ENCODE results near the gene OR51B5.
"Not testable (repeated sequence)": the region's sequence is repeated elsewhere in the genome, so short reads cannot be mapped to it uniquely, and the experiment has no call there.

The OR51B5 gene

DNA sequence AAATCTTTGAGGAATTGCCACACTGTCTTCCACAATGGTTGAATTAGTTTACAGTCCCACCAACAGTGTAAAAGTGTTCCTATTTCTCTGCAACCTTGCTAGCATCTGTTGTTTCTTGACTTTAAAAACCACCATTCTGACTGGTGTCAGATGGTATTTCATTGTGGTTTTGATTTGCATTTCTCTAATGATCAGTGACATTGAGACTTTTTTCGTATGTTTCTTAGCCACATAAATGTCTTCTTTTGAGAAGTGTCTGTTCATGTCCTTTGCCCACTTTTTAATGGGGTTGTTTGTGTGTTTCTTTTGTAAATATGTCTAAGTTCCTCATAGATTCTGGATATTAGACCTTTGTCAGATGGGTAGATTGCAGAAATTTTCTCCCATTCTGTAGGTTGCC is 6.1 kb downstream of the OR51B5 start:
- not testable (repeated sequence) for H3K27ac ChIP-seq (ENCODE audit: low read depth, low read length); H3K36me3 ChIP-seq (ENCODE audit: control insufficient read depth in 5 of 5, insufficient read depth in 5 of 5, low read length in 5 of 5); H3K27me3 ChIP-seq (ENCODE audit: control insufficient read depth in 5 of 5, insufficient read depth in 4 of 5, low read length in 5 of 5); H3K9ac ChIP-seq (ENCODE audit: low read length in 5 of 5); H3K4me1 ChIP-seq (ENCODE audit: control insufficient read depth in 5 of 5, insufficient read depth in 5 of 5, low read length in 5 of 5); H3K4me3 ChIP-seq (ENCODE audit: low read depth in 1 of 5, low read length in 5 of 5); H3K9me3 ChIP-seq (ENCODE audit: control insufficient read depth in 5 of 5, low read length in 5 of 5)

GRCh38 chr11:5336331-5336730 is 7.0 kb downstream of the OR51B5 start:
- Histone ChIP-seq H3K4me3 (ENCODE audit: low read depth in 1 of 5, low read length in 5 of 5) (no peak overlapping the region), H3K27me3 (ENCODE audit: control insufficient read depth in 5 of 5, insufficient read depth in 4 of 5, low read length in 5 of 5) (no peaks in the 10 kb centered on the region), H3K9me3 (ENCODE audit: control insufficient read depth in 5 of 5, low read length in 5 of 5) (no peaks in the 10 kb centered on the region), H3K27ac (ENCODE audit: low read depth, low read length) (no peak overlapping the region), H3K9ac (ENCODE audit: low read length in 5 of 5) (no peak overlapping the region), H3K36me3 (ENCODE audit: control insufficient read depth in 5 of 5, insufficient read depth in 5 of 5, low read length in 5 of 5) (no peaks in the 10 kb centered on the region), H3K4me1 (ENCODE audit: control insufficient read depth in 5 of 5, insufficient read depth in 5 of 5, low read length in 5 of 5) (no peaks in the 10 kb centered on the region)

DNA sequence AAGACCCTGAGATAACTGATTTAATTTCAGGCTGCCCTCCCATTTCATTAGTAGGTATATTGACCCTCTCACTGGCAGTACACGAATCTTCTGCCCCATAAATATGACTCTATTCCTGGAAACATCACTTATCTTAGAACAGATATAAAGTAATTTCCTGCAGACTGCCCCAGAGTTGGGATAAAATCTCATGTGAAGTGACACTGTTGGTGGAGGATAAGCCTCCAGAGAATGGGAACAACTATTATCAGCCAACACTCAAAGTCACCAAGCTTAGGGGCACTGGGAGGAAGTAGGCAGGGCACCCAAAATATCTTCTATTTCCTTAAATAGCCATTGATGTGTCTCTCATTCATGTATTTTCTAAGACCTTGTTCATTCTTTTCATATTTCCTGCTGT is 8.2 kb downstream of the OR51B5 start:
- H3K27me3 ChIP-seq (ENCODE audit: control insufficient read depth in 5 of 5, insufficient read depth in 4 of 5, low read length in 5 of 5) = no peaks in the 10 kb centered on the region
- no peak overlapping the region for H3K27ac ChIP-seq (ENCODE audit: low read depth, low read length)
- H3K9me3 ChIP-seq (ENCODE audit: control insufficient read depth in 5 of 5, low read length in 5 of 5) = no peaks in the 10 kb centered on the region
- no peak overlapping the region for H3K4me3 ChIP-seq (ENCODE audit: low read depth in 1 of 5, low read length in 5 of 5)
- H3K36me3 ChIP-seq (ENCODE audit: control insufficient read depth in 5 of 5, insufficient read depth in 5 of 5, low read length in 5 of 5) = no peaks in the 10 kb centered on the region
- no peaks in the 10 kb centered on the region for H3K4me1 ChIP-seq (ENCODE audit: control insufficient read depth in 5 of 5, insufficient read depth in 5 of 5, low read length in 5 of 5)
- no peak overlapping the region for H3K9ac ChIP-seq (ENCODE audit: low read length in 5 of 5)

DNA sequence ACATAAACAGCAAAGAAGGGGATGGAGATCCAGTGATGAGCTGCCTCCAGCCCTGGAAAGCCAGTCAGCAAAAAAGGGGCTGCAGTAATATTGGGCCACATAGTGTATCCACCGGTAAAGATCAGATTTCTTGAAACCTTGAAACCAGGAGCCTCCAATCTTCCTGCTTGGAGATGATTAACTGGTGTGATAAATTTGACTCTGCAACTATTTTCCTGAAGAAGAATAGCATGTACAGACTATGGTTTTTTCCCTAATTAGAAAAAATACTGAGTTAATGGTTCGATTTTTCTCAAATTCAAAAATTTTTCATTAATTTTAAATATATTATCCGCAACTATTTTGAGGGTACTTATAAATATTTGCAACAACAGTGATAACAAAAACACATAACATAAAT is 19.1 kb downstream of the OR51B5 start, which contains the start of gene OR51B2:
TSS of gene OR51B2 (minus strand) at position 101 of the 400 bp plus-strand sequence. CDS start at position 101, 0 bp downstream.
- H3K9me3 ChIP-seq (ENCODE audit: control insufficient read depth in 5 of 5, low read length in 5 of 5) = no peaks in the 10 kb centered on the region
- H3K4me1 ChIP-seq (ENCODE audit: control insufficient read depth in 5 of 5, insufficient read depth in 5 of 5, low read length in 5 of 5) = no peaks in the 10 kb centered on the region
- H3K27ac ChIP-seq (ENCODE audit: low read depth, low read length) = no peak within 1 kb of the TSS
- no peaks in the 10 kb centered on the region for H3K36me3 ChIP-seq (ENCODE audit: control insufficient read depth in 5 of 5, insufficient read depth in 5 of 5, low read length in 5 of 5)
- no peak within 1 kb of the TSS for H3K9ac ChIP-seq (ENCODE audit: low read length in 5 of 5)
- H3K4me3 ChIP-seq (ENCODE audit: low read depth in 1 of 5, low read length in 5 of 5) = no peak within 1 kb of the TSS
- no peaks in the 10 kb centered on the region for H3K27me3 ChIP-seq (ENCODE audit: control insufficient read depth in 5 of 5, insufficient read depth in 4 of 5, low read length in 5 of 5)

DNA sequence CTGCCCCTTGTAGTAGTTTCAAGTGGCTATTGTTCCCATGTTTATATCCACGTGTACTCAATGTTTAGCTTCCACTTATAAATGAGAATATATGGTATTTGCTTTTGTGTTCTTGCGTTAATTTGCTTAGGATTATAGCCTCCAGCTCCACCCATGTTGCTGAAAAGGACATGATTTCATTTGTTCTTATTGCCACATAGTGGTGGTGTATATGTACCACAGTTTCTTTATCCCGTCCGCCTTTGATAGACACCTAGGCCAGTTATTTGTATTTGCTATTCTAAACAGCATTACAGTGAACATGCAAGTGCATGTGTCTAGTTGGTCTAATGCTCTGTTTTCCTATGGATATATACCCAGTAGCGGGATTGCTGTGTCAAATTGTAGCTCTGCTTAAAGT is 26.0 kb downstream of the OR51B5 start:
- Histone ChIP-seq H3K4me1 (ENCODE audit: control insufficient read depth in 5 of 5, insufficient read depth in 5 of 5, low read length in 5 of 5) (no peaks in the 10 kb centered on the region), H3K4me3 (ENCODE audit: low read depth in 1 of 5, low read length in 5 of 5) (no peak overlapping the region), H3K9me3 (ENCODE audit: control insufficient read depth in 5 of 5, low read length in 5 of 5) (peaks cover 0 to 4% (median 0%) of the 10 kb centered on the region in 5 donors), H3K9ac (ENCODE audit: low read length in 5 of 5) (no peak overlapping the region), H3K27me3 (ENCODE audit: control insufficient read depth in 5 of 5, insufficient read depth in 4 of 5, low read length in 5 of 5) (no peaks in the 10 kb centered on the region), H3K36me3 (ENCODE audit: control insufficient read depth in 5 of 5, insufficient read depth in 5 of 5, low read length in 5 of 5) (no peaks in the 10 kb centered on the region), H3K27ac (ENCODE audit: low read depth, low read length) (no peak overlapping the region)

DNA sequence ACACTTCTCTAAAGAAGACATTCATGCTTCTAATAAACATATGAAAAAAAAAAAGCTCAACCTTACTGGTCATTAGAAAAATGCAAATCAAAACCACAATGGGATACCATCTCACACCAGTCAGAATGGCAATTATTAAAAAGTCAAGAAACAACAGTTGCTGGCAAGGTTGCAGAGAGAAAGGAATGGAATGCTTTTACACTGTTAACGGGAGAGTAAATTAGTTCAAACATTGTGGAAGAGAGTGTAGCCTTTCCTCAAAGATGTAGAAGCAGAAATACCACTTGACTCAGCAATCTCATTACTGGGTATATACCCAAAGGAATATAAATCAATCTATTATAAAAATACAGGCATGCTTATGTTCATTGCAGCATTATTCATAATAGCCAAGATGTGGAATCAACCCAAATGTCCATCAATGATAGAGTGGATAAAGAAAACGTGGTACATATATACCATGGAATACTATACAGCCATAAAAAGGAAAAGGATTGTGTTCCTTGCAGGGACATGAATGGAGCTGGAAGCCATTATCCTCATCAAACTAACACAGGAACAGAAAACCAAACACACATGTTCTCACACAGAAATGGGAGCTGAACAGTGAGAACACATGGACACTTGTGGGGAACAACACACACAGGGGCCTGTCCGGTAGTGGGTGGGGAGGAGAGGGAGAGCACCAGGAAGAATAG is 29.8 kb downstream of the OR51B5 start:
- not testable (repeated sequence) for H3K9ac ChIP-seq (ENCODE audit: low read length in 5 of 5); H3K36me3 ChIP-seq (ENCODE audit: control insufficient read depth in 5 of 5, insufficient read depth in 5 of 5, low read length in 5 of 5); H3K27ac ChIP-seq (ENCODE audit: low read depth, low read length); H3K4me3 ChIP-seq (ENCODE audit: low read depth in 1 of 5, low read length in 5 of 5); H3K27me3 ChIP-seq (ENCODE audit: control insufficient read depth in 5 of 5, insufficient read depth in 4 of 5, low read length in 5 of 5); H3K4me1 ChIP-seq (ENCODE audit: control insufficient read depth in 5 of 5, insufficient read depth in 5 of 5, low read length in 5 of 5); H3K9me3 ChIP-seq (ENCODE audit: control insufficient read depth in 5 of 5, low read length in 5 of 5)

DNA sequence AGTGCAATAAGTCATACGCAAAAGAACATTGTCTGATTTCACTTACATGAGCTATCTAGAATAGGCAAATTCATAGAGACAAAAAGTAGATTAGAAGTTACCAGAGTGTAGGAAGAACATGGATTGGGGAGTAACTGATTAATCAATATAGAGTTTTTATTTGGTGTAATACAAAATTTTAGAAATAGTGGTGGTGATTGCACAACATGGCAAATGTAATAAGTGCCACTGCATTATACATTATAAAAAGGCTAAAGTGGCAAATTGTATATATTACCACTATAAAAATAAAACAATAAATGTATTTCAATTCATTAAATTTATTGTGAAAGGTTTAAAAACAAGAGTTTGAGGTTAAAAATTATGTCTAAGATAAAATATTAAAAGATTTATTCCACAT is 32.9 kb downstream of the OR51B5 start:
- H3K4me1 ChIP-seq (ENCODE audit: control insufficient read depth in 5 of 5, insufficient read depth in 5 of 5, low read length in 5 of 5) = no peaks in the 10 kb centered on the region
- H3K4me3 ChIP-seq (ENCODE audit: low read depth in 1 of 5, low read length in 5 of 5) = no peak overlapping the region
- H3K36me3 ChIP-seq (ENCODE audit: control insufficient read depth in 5 of 5, insufficient read depth in 5 of 5, low read length in 5 of 5) = no peaks in the 10 kb centered on the region
- H3K9ac ChIP-seq (ENCODE audit: low read length in 5 of 5) = no peak overlapping the region
- H3K9me3 ChIP-seq (ENCODE audit: control insufficient read depth in 5 of 5, low read length in 5 of 5) = peaks cover 0 to 4% (median 0%) of the 10 kb centered on the region in 5 donors
- H3K27ac ChIP-seq (ENCODE audit: low read depth, low read length) = no peak overlapping the region
- H3K27me3 ChIP-seq (ENCODE audit: control insufficient read depth in 5 of 5, insufficient read depth in 4 of 5, low read length in 5 of 5) = no peaks in the 10 kb centered on the region

DNA sequence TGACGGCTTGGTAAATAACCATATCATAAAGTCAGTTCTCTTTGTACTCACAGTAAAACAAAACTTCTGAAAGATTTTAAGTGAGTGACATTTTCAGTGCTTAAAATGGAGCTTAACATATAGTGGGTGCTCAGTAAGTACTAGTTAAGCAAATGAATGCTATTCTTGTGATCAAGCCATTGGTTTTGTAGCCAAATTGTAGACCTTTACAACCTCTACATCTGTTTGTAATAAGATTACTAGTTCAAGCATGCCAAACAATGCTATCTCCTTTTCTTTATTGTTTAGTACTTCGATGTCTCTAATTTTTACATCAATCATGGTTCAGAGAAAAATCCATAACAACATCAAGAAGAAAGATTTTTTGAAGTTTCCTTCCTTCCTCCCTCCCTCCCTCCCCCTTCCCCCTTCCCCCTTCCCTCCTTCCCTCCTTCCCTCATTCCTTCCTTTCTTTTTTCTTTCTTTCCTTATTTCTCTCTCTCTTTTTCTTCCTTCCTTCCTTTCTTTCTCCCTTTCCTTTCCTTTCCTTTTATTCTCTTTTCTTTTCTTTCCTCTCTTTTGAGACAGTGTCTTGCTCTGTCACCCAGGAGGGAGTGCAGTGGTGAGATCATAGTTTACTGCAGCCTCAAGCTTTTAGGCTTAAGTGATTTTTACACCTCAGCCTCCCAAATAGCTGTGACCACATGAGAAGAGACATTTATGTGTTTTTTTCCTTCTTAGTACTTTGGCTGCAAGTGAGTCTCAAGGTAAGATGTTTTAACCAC is 35.9 kb downstream of the OR51B5 start:
- Histone ChIP-seq H3K9me3 (ENCODE audit: control insufficient read depth in 5 of 5, low read length in 5 of 5) (no peaks in the 10 kb centered on the region), H3K27ac (ENCODE audit: low read depth, low read length) (no peak overlapping the region), H3K4me3 (ENCODE audit: low read depth in 1 of 5, low read length in 5 of 5) (no peak overlapping the region), H3K27me3 (ENCODE audit: control insufficient read depth in 5 of 5, insufficient read depth in 4 of 5, low read length in 5 of 5) (no peaks in the 10 kb centered on the region), H3K9ac (ENCODE audit: low read length in 5 of 5) (no peak overlapping the region), H3K4me1 (ENCODE audit: control insufficient read depth in 5 of 5, insufficient read depth in 5 of 5, low read length in 5 of 5) (no peaks in the 10 kb centered on the region), H3K36me3 (ENCODE audit: control insufficient read depth in 5 of 5, insufficient read depth in 5 of 5, low read length in 5 of 5) (no peaks in the 10 kb centered on the region)

DNA sequence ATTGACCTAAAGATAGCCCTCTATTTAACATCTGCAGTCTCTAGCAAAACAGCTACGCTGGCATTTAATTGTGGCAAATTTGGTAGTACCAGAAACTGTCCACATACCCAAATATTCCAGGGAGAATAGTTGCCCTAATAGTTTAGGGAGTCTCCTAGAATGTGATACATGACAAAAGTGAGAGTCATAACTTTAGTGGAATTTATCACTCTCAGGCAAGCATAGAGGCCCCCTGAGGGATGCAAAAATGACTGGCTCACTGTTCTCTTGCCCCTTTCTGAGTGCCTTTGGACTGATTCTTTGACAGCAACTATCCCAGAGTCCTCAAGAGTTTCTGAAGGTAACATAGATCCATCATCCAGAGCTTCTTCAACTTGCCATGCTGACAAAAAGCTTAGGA is 39.3 kb downstream of the OR51B5 start:
- no peaks in the 10 kb centered on the region for H3K27me3 ChIP-seq (ENCODE audit: control insufficient read depth in 5 of 5, insufficient read depth in 4 of 5, low read length in 5 of 5)
- no peak overlapping the region for H3K4me3 ChIP-seq (ENCODE audit: low read depth in 1 of 5, low read length in 5 of 5)
- no peak overlapping the region for H3K27ac ChIP-seq (ENCODE audit: low read depth, low read length)
- no peaks in the 10 kb centered on the region for H3K9me3 ChIP-seq (ENCODE audit: control insufficient read depth in 5 of 5, low read length in 5 of 5)
- no peaks in the 10 kb centered on the region for H3K4me1 ChIP-seq (ENCODE audit: control insufficient read depth in 5 of 5, insufficient read depth in 5 of 5, low read length in 5 of 5)
- no peaks in the 10 kb centered on the region for H3K36me3 ChIP-seq (ENCODE audit: control insufficient read depth in 5 of 5, insufficient read depth in 5 of 5, low read length in 5 of 5)
- no peak overlapping the region for H3K9ac ChIP-seq (ENCODE audit: low read length in 5 of 5)

DNA sequence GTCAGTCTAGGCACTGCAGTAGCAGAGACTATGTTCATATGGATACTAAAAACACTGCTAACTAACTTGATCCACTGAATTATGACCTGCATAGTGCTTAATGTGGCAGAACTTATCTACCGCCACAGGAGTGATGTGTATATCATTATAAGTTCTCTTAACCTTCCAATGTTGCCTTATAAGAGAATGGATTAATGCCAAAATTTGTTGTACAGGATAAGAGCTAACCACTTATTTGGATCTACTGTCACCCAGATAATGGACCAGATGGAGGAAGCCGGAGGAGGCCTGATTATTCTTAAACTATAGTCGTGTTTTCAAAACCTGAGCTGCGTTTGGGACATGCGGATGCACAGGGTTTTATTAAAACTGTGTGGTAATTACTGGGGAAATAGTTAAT is 39.7 kb downstream of the OR51B5 start:
- no peaks in the 10 kb centered on the region for H3K36me3 ChIP-seq (ENCODE audit: control insufficient read depth in 5 of 5, insufficient read depth in 5 of 5, low read length in 5 of 5)
- H3K27me3 ChIP-seq (ENCODE audit: control insufficient read depth in 5 of 5, insufficient read depth in 4 of 5, low read length in 5 of 5) = no peaks in the 10 kb centered on the region
- no peak overlapping the region for H3K9ac ChIP-seq (ENCODE audit: low read length in 5 of 5)
- H3K27ac ChIP-seq (ENCODE audit: low read depth, low read length) = no peak overlapping the region
- no peak overlapping the region for H3K4me3 ChIP-seq (ENCODE audit: low read depth in 1 of 5, low read length in 5 of 5)
- no peaks in the 10 kb centered on the region for H3K4me1 ChIP-seq (ENCODE audit: control insufficient read depth in 5 of 5, insufficient read depth in 5 of 5, low read length in 5 of 5)
- H3K9me3 ChIP-seq (ENCODE audit: control insufficient read depth in 5 of 5, low read length in 5 of 5) = no peaks in the 10 kb centered on the region

All from subcutaneous abdominal adipose tissue (tissue), 5 donors.